GF-D8 (cell line): Measurements from ENCODE around the gene SCARB1.

ENCODE experiments used
- DNase-seq: peaks from one replicate; lab custom pipeline; 2025; lab: John Stamatoyannopoulos, UW

SCARB1 gene

GRCh38 chr12:124862768-124863415 lies 772 bp downstream of the SCARB1 start:
- no peak for DNase-seq

DNA sequence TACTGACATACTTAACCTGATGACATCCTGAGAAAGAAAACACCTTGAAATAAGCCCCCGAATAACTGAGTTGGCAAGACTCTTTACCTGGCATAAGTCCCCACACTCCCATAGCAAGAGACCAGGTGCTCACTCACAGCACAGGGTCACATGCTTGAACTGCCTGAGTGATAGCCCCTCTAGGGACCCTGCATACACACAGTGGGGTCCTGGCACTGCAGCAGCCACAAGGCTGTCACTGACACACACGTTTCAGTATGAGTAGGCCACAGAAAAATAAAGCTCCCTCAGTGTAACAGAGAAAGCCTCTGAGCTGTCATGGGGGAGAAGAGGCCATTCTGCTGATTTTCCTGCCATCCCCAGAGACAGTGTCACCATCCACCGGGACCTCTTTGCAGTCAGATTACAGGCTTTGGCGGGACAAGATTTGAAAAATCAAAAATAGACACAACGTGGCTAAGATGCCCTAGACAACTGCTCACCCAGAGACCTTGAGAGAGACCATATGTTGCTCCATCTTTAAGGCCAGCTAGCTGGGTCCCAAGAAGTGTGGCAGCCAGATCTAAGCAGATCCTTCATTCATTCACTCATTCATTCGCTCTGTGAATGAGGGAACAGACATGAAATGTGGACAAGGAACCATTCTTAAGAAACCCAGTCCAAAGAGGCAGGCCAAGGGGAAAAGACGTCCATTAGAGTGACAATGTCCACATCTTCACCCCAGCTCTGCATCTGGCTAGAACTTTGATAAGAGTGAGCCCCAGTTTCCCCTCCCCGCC lies 1.6 kb downstream of the SCARB1 start:
- DNase-seq: no peak

- no peak for DNase-seq
Observed at GRCh38 chr12:124861492-124861891, 2.2 kb downstream of the SCARB1 start.

DNA sequence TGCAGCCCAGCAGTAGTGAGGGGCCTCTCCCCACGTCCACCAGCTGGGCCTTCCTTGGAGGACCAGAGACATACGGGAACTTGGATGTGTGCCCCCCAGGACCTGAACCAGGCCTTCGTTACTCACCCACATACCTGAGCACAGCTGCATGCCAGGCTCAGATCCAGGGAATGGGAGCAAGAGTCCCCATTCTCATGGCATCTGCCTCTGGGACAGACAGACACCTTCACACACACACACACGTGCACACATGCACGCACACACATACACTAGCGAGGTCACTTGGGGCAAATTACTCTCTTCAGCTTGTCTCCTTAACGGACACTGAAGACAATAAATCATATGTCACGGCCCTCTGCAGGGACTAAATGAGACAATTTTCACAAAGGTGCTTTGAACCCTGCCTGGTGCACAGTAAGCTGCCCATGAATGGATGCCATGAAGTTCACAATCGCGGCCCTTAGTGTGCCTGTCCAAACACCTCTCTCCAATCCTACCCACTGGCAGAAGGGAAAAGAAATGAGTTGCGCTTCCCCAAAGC lies 5.7 kb downstream of the SCARB1 start:
- DNase-seq: no peak

DNA sequence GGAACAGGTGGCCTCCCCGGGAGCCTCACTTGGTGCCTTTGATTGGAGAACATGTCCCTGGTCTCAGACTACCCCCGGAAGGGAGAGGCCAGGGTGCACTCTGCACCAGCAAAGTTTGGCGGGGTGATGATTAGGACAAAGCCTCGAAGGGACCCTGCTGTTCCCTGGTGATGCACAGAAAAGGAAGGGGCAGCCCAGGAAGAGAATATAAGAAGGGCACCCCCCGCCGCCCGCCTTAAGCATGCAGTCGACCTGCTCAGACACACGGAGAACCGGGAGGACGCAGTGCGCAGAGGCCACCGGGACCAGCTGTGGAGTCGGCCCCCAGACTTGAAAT lies 6.9 kb downstream of the SCARB1 start:
- DNase-seq: no peak

DNA sequence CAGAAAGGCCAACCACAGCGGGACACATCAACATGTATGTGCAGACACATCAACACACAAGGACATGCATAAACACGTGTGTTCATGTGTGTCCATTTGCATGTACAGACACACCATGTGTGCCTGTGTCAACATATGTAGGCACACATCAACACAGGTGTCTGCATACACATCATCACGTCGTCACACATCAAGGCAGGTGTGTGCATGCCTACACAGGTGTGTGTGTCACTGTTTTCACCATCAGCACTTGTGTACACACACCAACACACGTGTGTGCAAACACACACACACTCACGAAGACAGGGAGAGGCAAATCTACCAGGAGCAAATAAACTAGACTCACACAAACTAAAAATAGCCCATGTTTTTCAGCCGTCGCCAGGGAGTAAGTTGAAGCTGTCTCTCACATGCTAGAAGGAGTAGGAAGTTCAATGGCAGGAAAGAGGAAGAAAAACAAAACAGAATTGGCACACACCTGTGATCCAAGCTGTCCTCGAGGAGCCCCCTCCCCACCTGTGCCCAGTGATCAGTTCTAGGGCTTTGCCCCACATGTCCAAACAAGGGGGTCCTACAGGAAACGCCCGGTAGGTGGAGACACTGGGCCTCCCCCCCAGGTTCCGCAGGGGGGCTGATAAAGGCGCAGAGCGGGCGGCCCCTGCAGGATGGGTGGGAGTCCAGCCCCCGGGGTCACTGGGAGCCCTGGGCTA lies 7.4 kb downstream of the SCARB1 start:
- DNase-seq: no peak

- DNase-seq: no peak
Observed at GRCh38 chr12:124855275-124855957, 8.2 kb downstream of the SCARB1 start.

- DNase-seq: no peak
Observed at GRCh38 chr12:124854637-124855184, 9.0 kb downstream of the SCARB1 start.

GRCh38 chr12:124853781-124854636 lies 9.7 kb downstream of the SCARB1 start:
- no peak for DNase-seq

DNA sequence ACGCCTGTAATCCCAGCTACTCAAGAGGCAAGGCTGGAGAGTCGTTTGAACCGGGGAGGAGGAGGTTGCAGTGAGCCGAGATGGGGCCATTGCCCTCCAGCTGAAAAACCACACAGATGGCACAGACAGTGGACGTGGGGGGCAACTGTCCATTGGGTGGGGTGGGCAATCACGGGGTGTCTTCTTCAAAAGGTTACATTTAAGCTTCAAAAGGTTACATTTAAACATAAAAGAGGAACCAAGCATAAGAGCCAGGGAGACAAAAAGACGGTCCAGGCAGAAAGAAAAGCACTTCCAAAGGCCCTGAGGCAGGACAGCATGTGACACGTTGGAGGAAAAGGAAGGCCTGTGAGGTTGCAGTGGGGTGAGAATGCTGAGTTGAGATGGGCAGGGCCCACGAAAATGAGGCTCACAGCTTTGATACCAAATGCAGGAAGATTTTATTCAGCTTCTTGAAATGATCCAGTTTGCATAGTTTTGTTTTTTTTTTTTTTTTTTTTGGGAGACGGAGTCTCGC lies 10.7 kb downstream of the SCARB1 start:
- peak; percentile 17 for DNase-seq

- peak; percentile 84 for DNase-seq
Observed at GRCh38 chr12:124852329-124852831, 11.3 kb downstream of the SCARB1 start.

- no peak for DNase-seq
Observed at GRCh38 chr12:124851342-124851741, 12.3 kb downstream of the SCARB1 start.

GRCh38 chr12:124849382-124849781 lies 14.3 kb downstream of the SCARB1 start:
- no peak for DNase-seq

DNA sequence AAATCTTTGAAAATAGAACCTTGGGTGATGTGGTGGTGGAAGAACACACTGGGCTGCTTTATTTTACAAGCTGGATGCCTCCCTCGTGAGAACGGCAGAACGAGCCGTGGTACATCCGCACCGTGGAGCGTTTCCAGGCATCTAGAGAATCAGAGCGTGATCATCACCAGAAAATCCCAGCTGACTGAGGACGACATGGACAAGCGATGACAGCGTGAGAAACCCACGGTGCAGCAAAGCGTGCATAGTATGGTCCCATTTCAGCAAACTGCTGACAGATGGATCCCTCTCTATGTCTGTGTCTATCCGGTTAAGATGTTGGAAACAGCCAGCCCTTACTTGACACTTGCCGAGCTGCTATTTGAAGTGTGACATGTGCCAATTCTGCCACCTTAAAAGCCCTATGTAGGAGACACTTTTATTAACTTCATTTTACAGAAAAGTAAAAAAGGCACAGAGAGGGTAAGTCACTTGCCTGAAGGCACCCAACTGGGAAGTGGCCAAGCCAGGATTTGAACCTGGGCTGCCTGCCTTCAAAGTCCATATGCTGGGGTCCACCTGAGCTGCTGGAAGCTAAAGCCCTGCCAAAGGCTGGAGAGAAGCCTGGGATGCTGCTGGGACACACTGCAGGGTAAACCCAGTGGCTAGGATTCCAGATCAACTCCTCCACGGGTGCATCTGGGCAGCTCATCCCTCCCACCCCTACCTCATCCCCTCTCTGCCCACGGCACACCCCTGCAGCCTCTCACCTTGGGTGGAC lies 14.9 kb downstream of the SCARB1 start:
- DNase-seq: no peak

- no peak for DNase-seq
Observed at GRCh38 chr12:124847113-124848074, 16.3 kb downstream of the SCARB1 start.

DNA sequence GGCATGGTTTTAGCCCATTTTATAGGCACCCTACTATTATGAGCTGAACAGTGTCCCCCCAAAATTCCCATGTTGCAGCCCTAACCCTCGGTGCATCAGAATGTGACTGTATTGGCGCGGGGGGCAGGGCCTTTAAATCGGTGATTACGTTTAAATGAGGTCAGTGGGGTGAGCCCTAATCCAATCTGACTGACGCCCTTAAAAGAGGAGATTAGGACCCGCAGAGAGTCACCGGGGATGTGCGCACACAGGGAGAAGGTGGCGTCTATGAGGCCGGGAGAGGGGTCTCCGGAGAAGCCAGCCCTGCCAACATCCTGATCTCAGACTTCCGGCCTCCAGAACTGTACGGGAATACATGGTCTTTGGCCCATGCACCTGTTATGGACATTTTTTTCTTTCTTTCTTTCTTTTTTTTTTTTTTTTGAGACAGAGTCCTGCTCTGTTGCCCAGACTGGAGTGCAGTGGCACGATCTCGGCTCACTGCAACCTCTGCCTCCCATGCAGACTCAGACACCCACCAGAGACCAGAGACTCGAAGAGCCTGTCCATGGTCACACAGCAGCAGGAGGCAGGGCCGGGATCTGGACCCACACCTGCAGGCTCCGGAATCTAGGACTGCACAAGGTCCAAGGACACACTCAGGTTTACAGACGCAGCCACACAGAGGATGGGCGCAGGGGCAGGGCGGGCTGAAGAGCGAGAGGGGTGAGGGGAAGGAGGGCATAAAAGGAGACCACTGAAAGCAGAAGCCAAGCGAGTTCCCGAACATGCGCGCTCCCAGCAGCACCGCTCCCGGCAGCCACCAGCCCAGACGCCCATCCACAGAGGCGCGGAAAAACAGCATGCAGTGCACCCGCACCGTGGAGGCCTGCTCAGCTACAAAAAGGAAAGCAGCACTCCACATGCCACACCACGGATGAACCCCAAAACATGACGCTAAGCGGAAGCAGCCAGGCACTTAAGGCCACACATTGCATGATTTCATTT lies 19.0 kb downstream of the SCARB1 start:
- DNase-seq: no peak

GRCh38 chr12:124842800-124843510 lies 20.7 kb downstream of the SCARB1 start:
- DNase-seq: no peak
